Activated naive CD4-positive, alpha-beta T cell treated with anti-CD3 and anti-CD28 coated beads, Interleukin-2, amount 50 U/mL, for 16 hours (primary cell): Measurements from ENCODE around the gene MYO5B.
A peak's percentile ranks its signal among the peaks of the same experiment; 100 is the strongest.

Source experiments
- DNase-seq: peaks from one replicate; pipeline ENCODE4 v3.0.0-alpha.2; 2020

MYO5B gene

GRCh38 chr18:50061876-50062517 is 132.9 kb downstream of the MYO5B start:
- DNase-seq = no peak

DNA sequence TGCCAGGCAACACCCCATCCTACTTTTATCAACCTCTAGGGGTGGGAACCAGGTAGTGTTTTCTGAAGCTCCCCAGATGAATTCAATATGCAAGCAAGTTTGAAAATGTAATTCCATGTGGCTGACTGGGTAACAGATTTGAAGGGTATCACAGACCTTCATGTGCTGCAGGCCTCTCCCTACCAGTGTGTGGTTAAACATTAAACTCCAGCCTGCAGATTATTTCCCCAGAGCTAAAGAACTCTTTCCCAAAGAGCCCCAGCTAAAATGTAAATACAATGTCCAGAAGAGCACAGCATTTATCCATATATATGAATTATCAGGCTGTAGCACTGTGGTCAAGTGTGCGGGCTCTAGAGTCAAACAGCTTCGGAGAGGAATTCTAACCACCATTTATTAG is 134.1 kb downstream of the MYO5B start:
- no peak for DNase-seq

GRCh38 chr18:50058731-50059130 is 136.2 kb downstream of the MYO5B start:
- no peak for DNase-seq

DNA sequence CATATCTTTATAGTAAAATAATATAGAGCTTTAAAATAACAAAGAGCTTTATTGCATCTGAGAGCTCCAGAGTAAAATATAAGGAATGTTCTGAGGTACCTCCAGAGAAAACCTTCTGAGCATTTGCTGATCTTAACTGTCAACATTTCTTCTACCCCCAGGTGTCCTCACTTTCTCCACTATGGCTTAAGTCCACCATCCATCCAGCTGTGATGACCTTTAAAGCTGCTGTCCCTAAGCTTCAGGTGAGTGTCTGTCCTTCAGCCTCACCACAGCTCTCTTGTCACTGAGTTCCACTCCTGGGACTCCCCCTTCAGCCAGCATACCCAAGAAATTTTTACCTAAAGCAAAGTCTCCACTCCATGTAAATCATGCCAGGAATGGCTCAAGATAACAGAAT is 137.9 kb downstream of the MYO5B start:
- DNase-seq = no peak

- no peak for DNase-seq
These were observed 138.8 kb downstream of the MYO5B start for GRCh38 chr18:50056185-50056584.

DNA sequence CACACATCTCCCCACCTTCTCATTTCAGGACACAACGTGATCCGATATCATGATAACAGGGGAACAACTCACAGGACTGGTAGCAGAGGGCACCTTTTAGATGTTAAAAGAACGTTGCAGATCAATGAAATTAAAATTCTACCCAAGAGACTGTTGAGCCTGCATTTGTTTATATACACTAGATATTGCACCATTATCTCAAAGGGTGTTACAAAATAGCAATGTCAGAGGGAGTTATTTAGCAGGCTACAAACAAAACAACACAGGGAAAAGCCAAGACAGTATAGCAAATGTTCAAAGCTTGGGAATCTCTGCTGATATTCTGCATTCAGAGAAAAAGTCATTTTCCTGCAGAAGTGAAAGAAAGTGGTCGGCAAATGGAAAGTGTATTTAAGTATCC is 139.5 kb downstream of the MYO5B start:
- DNase-seq = no peak

- no peak for DNase-seq
These were observed 141.8 kb downstream of the MYO5B start for GRCh38 chr18:50053111-50053510.

DNA sequence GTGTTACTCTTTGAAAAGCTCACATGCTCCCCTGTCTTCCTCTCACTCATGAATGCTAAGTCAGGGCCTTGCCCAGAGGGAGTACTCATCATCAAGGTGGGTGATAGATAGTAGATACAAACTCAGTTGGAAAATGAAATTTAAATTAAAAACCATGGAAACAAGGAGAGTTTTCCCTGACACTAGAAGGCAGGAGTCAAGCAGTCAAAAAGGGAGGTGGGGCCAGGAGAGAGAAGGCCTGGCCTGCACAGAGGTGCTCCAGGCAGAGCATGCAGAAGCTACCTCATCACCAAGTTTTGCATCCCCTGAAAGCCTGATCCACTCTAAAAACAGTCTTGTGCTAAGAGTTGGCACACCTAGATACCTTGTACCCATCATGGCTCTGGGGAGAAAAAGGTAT is 143.7 kb downstream of the MYO5B start:
- no peak for DNase-seq

DNA sequence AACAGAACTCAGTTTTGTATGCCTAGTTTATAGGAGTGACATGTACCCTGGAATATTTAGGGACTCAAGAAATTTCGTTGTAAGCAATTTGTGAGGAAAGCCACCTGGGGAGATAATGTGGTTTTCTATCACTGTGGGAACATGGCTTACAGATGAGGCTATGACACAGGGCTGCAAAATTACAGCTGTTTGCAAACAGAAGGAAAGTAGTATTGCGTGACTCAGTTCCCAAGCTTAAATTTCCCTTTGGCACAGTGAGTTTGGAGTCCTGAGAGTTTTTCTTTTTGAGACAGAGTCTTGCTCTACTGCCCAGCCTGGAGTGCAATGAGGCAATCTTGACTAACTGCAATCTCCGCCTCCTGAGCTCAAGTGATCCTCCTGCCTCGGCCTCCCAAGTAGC is 149.8 kb downstream of the MYO5B start:
- no peak for DNase-seq

- DNase-seq = no peak
These were observed 150.5 kb downstream of the MYO5B start for GRCh38 chr18:50044402-50044801.

- no peak for DNase-seq
These were observed 152.3 kb downstream of the MYO5B start for GRCh38 chr18:50042611-50043010.

- DNase-seq = no peak
These were observed 155.2 kb downstream of the MYO5B start for GRCh38 chr18:50039746-50040145.

DNA sequence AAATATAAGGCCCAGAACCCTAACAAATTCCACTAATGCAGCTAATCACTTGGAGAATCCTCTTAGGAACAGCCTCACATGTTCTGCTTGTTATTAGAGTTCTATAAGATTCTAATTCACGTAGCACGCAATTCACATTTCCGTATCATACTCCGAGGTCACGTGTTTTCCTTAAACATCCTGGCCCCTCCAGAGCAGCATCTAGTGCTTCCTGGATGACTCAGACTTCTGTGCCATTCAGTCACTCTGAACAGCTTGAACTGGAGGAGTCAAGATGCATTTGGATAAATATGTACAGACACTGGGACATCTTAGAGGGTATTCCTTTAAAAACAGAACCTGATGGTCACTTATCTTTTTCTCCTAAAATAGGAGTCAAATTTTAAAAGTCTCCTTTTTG is 156.5 kb downstream of the MYO5B start:
- DNase-seq = no peak

DNA sequence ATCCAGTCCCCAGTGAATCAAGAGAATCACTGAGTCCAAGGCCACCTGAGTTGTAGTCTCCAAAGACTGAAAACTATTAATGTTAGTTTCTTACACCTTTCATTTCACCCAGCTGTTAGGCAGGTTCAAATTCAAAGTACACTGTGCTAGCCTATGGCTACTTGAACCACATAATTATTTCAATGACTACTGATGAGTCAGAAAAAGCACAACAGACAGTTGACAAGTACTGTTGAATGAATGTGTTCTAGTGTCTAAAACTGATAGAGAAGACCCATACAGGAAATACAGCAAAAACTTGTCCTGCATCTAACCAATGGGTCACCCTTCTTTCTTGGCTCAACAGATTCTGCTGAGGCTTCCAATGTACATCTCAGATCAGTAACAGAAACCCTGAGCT is 160.9 kb downstream of the MYO5B start:
- no peak for DNase-seq

GRCh38 chr18:50033004-50033403 is 161.9 kb downstream of the MYO5B start:
- no peak for DNase-seq

- no peak for DNase-seq
These were observed 164.8 kb downstream of the MYO5B start for GRCh38 chr18:50030146-50030545.

GRCh38 chr18:50027996-50028395 is 167.0 kb downstream of the MYO5B start:
- DNase-seq = no peak

DNA sequence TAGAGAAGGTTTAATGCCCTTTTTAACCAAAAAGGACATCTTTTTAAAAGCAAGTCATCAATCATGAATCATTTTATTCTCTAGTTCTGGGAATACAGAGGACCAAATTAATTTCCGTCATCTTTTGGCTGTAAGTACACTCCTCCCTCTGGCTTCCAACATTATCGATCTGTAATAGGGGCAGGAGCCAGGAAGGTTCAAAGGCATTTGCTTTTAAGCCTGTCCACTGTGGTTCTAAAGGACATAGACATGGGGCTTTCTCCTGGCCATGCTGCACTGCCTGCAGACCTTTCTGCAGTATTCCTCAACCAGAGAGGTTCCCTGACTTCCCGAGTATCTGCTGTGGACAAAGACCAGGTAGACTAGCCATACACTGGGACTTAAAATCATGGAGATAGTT is 170.5 kb downstream of the MYO5B start:
- no peak for DNase-seq

DNA sequence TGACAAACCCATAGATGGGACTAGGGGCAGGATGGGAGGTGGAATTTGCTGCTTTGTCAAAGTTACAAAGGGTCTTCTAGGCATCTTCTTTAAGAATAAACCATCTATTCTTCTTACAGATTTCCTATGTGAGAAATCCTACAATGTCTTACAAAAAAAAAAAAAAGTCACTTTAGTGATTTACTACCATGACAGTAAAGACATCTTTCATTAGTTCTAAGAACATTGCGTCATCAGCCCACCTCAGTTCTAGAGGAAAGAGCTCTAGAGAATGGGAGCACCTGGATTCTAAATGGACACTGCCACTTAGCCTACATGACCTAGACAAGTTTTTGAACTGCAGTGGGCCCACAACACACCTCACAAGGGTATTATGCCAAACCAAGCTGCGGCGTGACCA is 172.0 kb downstream of the MYO5B start:
- no peak for DNase-seq

GRCh38 chr18:50014606-50015005 is 180.3 kb downstream of the MYO5B start:
- no peak for DNase-seq

DNA sequence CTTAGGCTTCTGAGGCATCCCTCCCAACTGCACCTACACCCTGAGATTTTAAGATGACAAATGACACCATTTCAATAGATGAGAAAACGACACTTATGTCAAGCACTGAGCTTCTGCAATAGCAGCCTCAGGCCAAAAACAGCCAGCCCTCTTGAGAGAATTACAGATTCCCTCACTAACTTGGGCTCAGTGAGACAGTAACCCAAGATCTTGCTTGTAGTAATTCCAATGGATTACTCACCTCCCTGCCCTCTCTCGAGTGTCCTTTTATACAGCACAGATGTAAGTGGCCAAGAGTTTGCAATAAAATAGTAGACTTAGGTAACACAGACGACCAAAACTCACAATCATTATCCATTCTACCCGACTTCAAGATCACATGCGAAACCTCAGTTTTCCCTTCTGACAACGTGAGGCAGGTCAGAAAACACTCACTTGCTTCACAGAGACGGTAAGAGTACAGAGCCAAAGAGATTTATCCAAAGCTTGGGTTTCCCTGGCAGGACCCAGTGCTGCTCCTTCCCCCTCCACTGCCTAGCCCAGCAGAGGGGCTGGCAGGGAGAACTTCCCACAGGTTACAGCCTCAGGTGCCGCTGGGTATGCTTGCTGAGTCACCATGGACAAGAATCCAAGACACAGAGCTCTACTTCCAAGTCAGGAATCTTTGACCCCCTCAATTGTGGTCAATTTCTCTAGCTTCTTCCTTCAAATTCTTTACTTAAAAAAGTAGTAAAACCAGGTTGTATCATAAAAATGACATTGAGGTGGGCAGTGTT is 181.4 kb downstream of the MYO5B start:
- DNase-seq = no peak

DNA sequence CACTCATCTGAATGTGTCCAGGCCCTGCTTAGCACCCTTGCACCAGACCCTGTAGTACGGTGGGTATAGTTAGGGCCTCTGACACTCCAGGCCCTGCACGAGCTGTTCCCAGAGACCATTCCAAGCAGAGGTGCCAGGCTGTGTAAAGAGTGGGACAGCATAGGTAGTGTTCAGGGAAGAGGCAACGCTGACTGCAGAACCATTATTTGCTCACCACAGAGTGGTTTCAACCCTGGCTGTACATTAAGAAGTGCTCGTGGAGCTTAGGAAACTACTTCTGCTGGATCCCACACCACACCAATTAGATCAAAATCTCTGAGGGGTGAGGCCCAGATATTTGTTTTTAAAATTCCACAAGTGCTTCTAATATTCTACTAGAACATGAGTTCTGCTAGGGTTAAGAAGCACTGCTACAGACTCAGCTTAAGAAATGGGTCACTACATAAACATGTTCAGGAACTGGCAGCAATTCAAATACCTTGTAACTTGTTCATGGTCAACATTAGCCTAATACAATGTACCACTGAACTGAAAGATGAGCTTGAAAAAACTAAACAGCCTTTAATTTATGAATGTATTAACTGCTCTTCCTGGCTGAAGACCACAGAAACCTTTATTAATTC is 183.0 kb downstream of the MYO5B start:
- DNase-seq = no peak

DNA sequence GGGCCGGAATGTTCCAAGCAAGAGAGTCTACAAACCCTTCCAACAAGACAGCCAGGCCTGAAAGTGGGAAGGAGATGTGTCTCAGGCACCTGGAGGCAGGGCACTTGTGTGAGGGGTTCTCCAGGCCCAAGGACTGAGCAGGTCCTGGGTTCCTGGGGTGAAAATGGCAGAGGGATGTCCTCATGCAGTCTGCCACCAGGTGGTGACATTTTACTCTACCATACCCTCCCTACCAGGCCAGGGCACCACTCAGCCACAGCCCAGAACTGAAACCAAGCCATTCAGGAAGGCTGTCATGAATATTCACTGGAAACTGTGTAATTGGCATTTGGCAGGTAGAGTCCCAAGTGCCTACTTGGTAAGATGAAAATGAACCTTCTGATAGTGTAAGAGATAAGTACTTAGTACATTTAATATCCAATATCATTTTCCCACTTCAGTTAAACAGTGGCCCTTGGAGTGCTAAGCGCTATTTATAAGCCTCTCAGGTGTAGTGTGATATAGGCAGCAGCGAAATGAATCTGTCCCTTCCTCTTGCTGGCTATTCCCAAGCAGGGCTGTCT is 185.1 kb downstream of the MYO5B start:
- DNase-seq = peak; percentile 18

- no peak for DNase-seq
These were observed 186.6 kb downstream of the MYO5B start for GRCh38 chr18:50008306-50008705.
